Measurements from ENCODE around the gene TPRG1.

DNA sequence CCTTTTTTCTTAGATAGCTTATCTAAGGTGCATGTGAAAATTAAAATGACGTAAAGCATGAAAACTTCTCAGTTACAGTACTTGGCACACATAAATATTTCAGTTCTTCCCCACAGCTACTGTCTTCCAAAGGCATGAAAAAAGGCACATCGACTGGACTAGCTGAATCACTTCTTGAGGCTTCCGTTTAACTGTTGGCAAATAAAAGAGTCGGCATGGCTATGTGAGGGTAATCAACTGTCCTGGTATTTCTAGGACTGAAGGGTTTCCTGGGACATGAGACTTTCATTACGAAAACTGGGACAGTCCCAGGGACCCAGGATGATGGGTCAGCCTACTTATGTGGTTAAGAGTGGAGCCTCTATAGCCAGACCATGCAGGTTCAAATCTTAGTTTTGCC lies 168.2 kb downstream of the TPRG1 start:
- TF ChIP-seq CTCF (IDR thresholded peaks at IDR 0.05) = no peak
- no peak for TF ChIP-seq POLR2AphosphoS5 (IDR thresholded peaks at IDR 0.05)
- no peak for TF ChIP-seq EP300 (IDR thresholded peaks at IDR 0.05)

Measured in gastroesophageal sphincter (tissue), 3 donors.